Putamen (tissue), 1 donor: ENCODE data around the gene PCDH15.

Experiments used
- DNase-seq: peaks from one replicate; pipeline ENCODE4 v3.0.0-alpha.2; 2016; ENCODE audit warnings: low spot score

PCDH15 gene

GRCh38 chr10:54708021-54708420 is 93.0 kb downstream of the PCDH15 start:
- no peak for DNase-seq

- DNase-seq: no peak
Measured at GRCh38 chr10:54702583-54703485, 98.2 kb downstream of the PCDH15 start.

- DNase-seq: no peak
Measured at GRCh38 chr10:54691331-54691730, 109.7 kb downstream of the PCDH15 start.

DNA sequence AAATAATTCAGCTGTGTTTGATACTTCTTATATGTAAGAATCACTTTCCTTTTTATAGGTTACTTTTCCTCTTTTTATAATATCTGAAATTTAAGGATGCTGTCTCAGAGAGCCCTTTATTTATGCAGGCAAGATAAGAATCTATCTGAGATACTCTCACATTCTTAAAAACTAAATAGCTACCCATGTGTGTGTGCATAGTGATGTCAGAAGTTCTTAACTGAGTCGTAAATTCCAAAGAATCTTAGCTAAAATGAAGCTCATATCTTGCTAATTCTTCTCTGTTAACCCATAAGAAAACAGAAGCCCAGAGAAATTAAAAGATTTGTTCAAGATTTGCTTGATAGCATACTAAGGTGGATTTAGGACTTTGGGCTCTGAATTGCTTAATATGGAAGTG is 118.5 kb downstream of the PCDH15 start:
- no peak for DNase-seq

- DNase-seq: no peak
Measured at GRCh38 chr10:54681136-54681535, 119.9 kb downstream of the PCDH15 start.

DNA sequence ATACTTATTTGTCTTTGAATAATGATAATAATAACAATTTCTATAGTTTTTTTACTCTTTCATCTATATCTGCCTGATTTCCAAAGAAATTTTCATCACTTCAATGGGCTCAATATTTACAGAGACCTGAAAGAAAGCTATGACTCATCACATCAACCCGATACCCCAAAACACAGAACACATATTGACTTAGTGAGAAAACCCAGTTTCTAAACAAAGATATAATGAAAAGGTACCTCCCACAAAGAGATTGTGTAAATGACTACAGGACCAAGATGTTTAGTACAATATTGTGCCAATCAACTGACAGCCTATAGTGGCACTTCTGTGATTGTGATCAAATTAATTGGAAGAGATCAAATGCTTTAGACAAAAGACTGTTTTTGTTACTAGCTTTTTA is 133.9 kb downstream of the PCDH15 start:
- no peak for DNase-seq

GRCh38 chr10:54666192-54666591 is 134.8 kb downstream of the PCDH15 start:
- no peak for DNase-seq

DNA sequence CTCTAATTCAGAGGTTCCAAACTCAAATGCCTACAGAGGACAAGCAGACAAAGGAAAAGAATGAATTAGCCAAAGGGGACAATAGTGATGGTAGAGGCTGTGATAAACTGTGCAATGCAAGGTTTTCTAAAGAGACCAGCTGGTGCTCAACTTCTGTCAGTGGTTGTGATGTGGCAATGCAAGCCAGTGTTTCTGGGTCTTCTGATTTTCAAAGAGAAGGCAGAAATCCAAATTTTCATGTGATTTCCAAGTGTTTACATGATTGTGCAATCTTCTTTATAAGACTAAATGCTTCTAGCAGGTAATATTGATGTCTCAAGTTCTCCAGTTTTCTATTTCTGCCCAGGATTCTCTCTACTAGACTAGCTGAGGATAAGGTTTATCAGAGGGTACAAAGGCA is 135.9 kb downstream of the PCDH15 start:
- DNase-seq: no peak

DNA sequence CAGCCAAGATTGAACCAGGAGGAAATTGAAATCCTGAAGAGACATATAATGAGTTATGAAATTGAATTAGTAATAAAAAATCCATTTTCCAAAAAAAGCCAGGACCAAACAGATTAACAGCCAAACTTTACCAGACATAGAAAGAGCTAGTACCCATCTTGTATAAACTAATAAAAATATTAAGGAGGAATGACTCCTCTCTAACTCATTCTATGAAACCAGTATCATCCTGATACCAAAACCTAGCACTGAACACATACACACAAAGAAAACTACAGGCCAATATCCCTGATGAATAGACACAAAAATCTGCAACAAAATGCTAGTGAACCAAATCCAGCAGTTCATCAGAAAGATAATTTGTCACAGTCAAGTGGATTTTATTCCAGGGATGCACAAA is 140.6 kb downstream of the PCDH15 start:
- no peak for DNase-seq

GRCh38 chr10:54656643-54657042 is 144.4 kb downstream of the PCDH15 start:
- no peak for DNase-seq

DNA sequence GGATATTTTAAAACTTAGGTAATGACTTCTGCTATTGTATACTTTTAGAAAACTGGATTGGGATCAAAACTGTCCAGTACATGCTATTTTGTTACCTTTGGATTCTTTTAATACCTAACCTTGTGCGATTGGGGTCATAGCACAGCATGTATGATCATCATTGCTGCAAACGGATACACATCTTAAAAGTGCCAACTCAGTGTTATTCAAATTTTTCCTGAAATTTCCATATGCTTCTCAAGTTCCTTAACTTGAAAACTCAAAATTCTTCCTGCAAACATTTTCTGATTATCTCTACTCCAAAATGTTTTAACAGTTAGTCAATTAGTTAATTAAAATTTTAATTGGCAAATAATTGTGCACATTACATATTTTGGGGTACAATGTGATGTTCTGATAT is 147.5 kb downstream of the PCDH15 start:
- no peak for DNase-seq

- DNase-seq: no peak
Measured at GRCh38 chr10:54650547-54650946, 150.5 kb downstream of the PCDH15 start.

GRCh38 chr10:54622017-54622416 is 179.0 kb downstream of the PCDH15 start:
- no peak for DNase-seq

GRCh38 chr10:54620352-54620751 is 180.7 kb downstream of the PCDH15 start:
- DNase-seq: no peak

GRCh38 chr10:54614072-54614471 is 187.0 kb downstream of the PCDH15 start:
- DNase-seq: no peak

GRCh38 chr10:54613162-54613561 is 187.9 kb downstream of the PCDH15 start:
- DNase-seq: no peak

DNA sequence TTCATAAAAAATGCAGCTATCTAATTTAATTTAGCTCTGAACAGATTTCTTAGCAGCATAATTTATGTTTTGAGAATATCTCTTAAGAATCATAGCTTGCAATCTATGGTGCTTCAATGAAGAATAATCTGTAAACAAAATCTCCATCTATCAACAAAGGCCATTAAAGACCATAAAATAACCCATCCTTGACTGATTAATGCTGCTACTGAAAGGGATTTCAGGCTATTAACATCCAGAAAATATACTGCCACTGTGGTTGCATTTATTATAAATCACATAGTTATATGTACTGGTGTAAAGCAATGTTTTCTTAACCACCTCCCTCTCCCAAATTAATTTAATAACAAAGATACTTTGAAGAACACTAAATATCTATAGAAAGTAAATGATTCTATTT is 191.6 kb downstream of the PCDH15 start:
- no peak for DNase-seq

DNA sequence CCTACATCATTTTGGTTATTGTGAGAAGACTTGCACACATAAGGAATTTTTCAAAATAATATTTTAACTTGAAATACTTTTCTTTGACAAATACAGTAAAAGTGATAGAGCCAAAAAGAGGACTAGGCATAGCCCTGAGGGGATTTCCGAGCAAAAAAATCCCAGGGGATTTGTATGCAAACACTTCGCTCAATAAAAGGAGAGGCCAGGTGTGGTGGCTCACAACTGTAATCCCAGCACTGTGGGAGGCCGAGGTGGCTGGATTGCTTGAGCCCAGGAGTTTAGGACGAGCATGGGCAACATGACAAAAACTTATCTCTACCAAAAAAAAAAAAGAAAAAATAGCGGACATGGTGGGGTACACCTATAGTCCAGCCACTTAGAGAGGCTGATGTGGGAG is 193.0 kb downstream of the PCDH15 start:
- DNase-seq: no peak

- DNase-seq: no peak
Measured at GRCh38 chr10:54594289-54594688, 206.7 kb downstream of the PCDH15 start.

DNA sequence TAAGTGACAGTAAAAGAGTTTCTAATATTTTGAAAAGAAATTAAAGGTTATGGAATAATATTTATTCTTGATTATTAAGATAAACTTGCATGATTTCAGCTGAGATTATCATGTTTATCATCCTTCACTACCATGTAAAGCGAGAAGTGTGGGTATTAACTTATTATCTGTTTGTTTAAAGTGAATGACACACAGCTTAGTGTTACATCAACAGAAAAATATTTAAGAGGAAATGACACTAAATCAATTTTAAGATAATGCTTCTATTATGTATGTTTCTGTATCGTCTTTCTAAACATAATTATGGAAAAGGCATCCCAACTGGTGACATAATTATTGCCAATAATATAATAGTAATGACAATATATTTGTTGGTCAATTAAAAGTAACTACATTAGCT is 213.1 kb downstream of the PCDH15 start:
- no peak for DNase-seq

- no peak for DNase-seq
Measured at GRCh38 chr10:54585572-54585971, 215.5 kb downstream of the PCDH15 start.

GRCh38 chr10:54577682-54578081 is 223.3 kb downstream of the PCDH15 start:
- DNase-seq: no peak

DNA sequence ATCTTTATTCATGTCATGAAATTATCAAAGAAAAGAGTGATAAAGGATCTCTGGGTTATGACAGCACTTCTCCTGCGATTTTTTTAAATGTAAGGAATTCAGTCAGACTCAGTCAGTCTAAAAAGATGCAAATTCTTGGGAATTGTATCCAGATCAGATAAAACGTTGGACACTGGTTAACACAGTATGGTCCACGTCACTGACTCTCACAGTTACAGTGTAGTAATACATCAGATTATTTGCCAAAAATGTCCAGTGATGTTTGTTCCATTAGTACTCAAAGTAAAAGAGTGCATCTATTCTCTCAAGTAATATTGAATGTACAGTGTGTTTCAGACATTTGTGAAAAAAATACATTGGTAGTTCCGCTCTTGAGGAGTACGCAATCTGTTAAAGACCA is 224.5 kb downstream of the PCDH15 start:
- no peak for DNase-seq

GRCh38 chr10:54559498-54559897 is 241.5 kb downstream of the PCDH15 start:
- DNase-seq: no peak
